Keratinocyte (primary cell): ENCODE results near the gene TMEM38B. TPM values are rescaled to one million over a fixed set of nuclear protein-coding genes. Genes with fewer than 3 reads are reported as not detected.

Experiments used
- DNase-seq: peaks from one replicate; pipeline ENCODE4 v3.0.0-alpha.2; 2011; ENCODE audit warnings: low read depth, missing footprints, low spot score
- FAIRE-seq: peaks from 2 replicates; lab custom pipeline; 2011; peaks lifted over from hg19 to GRCh38; lab: Jason Lieb, UNC
- H2AFZ ChIP-seq: 2 replicates; pipeline ENCODE4 v1.6.0; 2012; ENCODE audit warnings: low read length, control low read depth, inconsistent platforms; ENCODE audit not compliant: control insufficient read depth
- H3K27ac ChIP-seq: 2 replicates; pipeline ENCODE4 v1.5.1; 2011; ENCODE audit warnings: low read length; ENCODE audit not compliant: control insufficient read depth, insufficient read depth
- H3K27me3 ChIP-seq: 3 replicates; pipeline ENCODE4 v1.6.0; 2011; ENCODE audit warnings: low read length; ENCODE audit not compliant: control insufficient read depth, insufficient read depth; ENCODE audit errors: extremely low read depth
- H3K36me3 ChIP-seq, 2 experiments: 2 replicates in 1 of 2; 3 replicates in 1 of 2; pipeline ENCODE4 v1.5.1; 2011; ENCODE audit warnings: low read length in 2 of 2, mild to moderate bottlenecking in 1 of 2; ENCODE audit not compliant: control insufficient read depth in 2 of 2, insufficient read depth in 2 of 2; ENCODE audit errors: extremely low read depth in 1 of 2
- H3K4me1 ChIP-seq: 3 replicates; pipeline ENCODE4 v1.5.1; 2011; ENCODE audit warnings: low read length; ENCODE audit not compliant: control insufficient read depth, insufficient read depth; ENCODE audit errors: extremely low read depth
- H3K4me2 ChIP-seq: 3 replicates; pipeline ENCODE4 v1.6.0; 2011; ENCODE audit warnings: low read depth, low read length; ENCODE audit not compliant: control insufficient read depth, insufficient read depth; ENCODE audit errors: extremely low read depth
- H3K4me3 ChIP-seq, 3 experiments: fragments of 200-600 bp in 1 of 3; sonication (generic) in 1 of 3; 2 replicates in 2 of 3; 3 replicates in 1 of 3; pipeline ENCODE4 v1.5.1; 2011 to 2016; ENCODE audit warnings: low read length in 3 of 3, mild to moderate bottlenecking in 3 of 3, control low read depth in 2 of 3, inconsistent platforms in 1 of 3, low read depth in 1 of 3, mixed read lengths in 1 of 3, mixed run types in 1 of 3, moderate library complexity in 1 of 3; ENCODE audit not compliant: control insufficient read depth in 2 of 3, insufficient read depth in 2 of 3; ENCODE audit errors: extremely low read depth in 1 of 3
- H3K79me2 ChIP-seq: 2 replicates; pipeline ENCODE4 v1.6.0; 2012; ENCODE audit warnings: low read length; ENCODE audit not compliant: control insufficient read depth, insufficient read depth
- H3K9ac ChIP-seq: 3 replicates; pipeline ENCODE4 v1.6.0; 2011; ENCODE audit warnings: low read length; ENCODE audit not compliant: control insufficient read depth, insufficient read depth; ENCODE audit errors: extremely low read depth
- H3K9me1 ChIP-seq: 3 replicates; pipeline ENCODE4 v1.6.0; 2011; ENCODE audit warnings: low read length; ENCODE audit not compliant: control insufficient read depth, insufficient read depth; ENCODE audit errors: extremely low read depth
- H3K9me3 ChIP-seq: 2 replicates; pipeline ENCODE4 v1.5.1; 2012; ENCODE audit warnings: low read depth, low read length; ENCODE audit not compliant: control insufficient read depth
- H4K20me1 ChIP-seq: 3 replicates; pipeline ENCODE4 v1.6.0; 2011; ENCODE audit warnings: low read length; ENCODE audit not compliant: control insufficient read depth, insufficient read depth; ENCODE audit errors: extremely low read depth
- EZH2 ChIP-seq: IDR thresholded peaks from one replicate; pipeline ENCODE4 v1.6.1; 2012; ENCODE audit warnings: inconsistent platforms, mild to moderate bottlenecking, low read length, moderate library complexity
- dilution Hi-C: fragments of 300-500 bp; cut with MboI; formaldehyde crosslinking; loops from one replicate; pipeline ENCODE4 v1.7.0; 2020; ENCODE audit warnings: low sequenced_read_pairs; ENCODE audit not compliant: extremely low pct_ligation_motif_present
- polyA plus RNA-seq, 5 experiments: library from polyadenylated mRNA; depleted of rRNA in 3 of 5; stranded (reverse) in 3 of 5; stranded (forward) in 1 of 5; unstranded in 1 of 5; fragments of >200 nt; gene quantifications; 1 replicate in 1 of 5; 2 replicates in 3 of 5; 3 replicates in 1 of 5; pipeline versions ENCODE4 v1.2.1 to v1.2.3, GENCODE V29; 2011 to 2012; ENCODE audit warnings: missing spikeins in 2 of 5, low read depth in 1 of 5, low replicate concordance in 1 of 5
- TF ChIP-seq, protein P1 (sequence below), 3 experiments: IDR thresholded peaks in 1 of 3; conservative IDR thresholded peaks in 1 of 3; optimal IDR thresholded peaks in 1 of 3; 2 replicates in 2 of 3; 3 replicates in 1 of 3; pipeline versions ENCODE3 to v1.5.1; 2011; ENCODE audit warnings: low read length in 3 of 3, mild to moderate bottlenecking in 3 of 3, moderate library complexity in 2 of 3, control low read depth in 1 of 3, inconsistent platforms in 1 of 3; ENCODE audit not compliant: insufficient read depth in 2 of 3; ENCODE audit errors: extremely low read depth in 1 of 3

The TMEM38B gene
- polyA plus RNA-seq, 1 donor (not counting 4 experiments of a cell fraction or from before 2014, with no cell fraction given) = 9.8 TPM

DNA sequence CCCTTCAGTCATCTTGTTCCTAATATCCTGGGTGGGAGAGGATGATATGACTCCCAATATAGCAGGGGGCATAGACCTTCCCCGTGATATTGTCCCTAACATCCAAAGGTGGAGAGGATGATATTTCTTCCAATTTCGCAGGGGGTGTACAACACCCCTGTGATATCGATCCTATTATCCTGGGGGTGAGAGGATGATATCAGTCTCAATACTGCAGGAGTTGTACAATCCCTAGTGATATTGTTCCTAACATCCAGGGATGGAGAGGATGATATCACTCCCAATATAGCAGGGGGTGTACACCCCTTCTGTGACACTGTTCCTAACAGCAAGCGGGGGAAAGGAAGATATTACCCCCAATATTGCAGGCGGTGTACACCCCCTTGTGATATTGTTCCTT, 122.6 kb downstream of the TMEM38B start:
- Histone ChIP-seq H3K9me1 (no peaks in the 10 kb centered on the region), H3K9me3 (no peaks in the 10 kb centered on the region), H3K27ac (no peak overlapping the region), H3K36me3 (no peaks in the 10 kb centered on the region), H3K9ac (no peak overlapping the region), H3K27me3 (no peaks in the 10 kb centered on the region), H2AFZ (no peak overlapping the region), H3K4me1 (no peaks in the 10 kb centered on the region), H3K4me2 (no peak overlapping the region), H3K4me3 (no peak overlapping the region), H3K79me2 (no peaks in the 10 kb centered on the region), H4K20me1 (no peaks in the 10 kb centered on the region)
- FAIRE-seq (no peak), DNase-seq (no peak)
- TF ChIP-seq, protein P1, sequence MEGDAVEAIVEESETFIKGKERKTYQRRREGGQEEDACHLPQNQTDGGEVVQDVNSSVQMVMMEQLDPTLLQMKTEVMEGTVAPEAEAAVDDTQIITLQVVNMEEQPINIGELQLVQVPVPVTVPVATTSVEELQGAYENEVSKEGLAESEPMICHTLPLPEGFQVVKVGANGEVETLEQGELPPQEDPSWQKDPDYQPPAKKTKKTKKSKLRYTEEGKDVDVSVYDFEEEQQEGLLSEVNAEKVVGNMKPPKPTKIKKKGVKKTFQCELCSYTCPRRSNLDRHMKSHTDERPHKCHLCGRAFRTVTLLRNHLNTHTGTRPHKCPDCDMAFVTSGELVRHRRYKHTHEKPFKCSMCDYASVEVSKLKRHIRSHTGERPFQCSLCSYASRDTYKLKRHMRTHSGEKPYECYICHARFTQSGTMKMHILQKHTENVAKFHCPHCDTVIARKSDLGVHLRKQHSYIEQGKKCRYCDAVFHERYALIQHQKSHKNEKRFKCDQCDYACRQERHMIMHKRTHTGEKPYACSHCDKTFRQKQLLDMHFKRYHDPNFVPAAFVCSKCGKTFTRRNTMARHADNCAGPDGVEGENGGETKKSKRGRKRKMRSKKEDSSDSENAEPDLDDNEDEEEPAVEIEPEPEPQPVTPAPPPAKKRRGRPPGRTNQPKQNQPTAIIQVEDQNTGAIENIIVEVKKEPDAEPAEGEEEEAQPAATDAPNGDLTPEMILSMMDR (optimal IDR thresholded peaks at IDR 0.05 in 1 of 3, IDR thresholded peaks at IDR 0.05 in 1 of 3, conservative IDR thresholded peaks at IDR 0.05 in 1 of 3; ENCODE audit: extremely low read depth in 1 of 3, insufficient read depth in 2 of 3, low read length in 3 of 3) = no peak
- no peak for TF ChIP-seq EZH2
- dilution Hi-C loops = no loop called here

DNA sequence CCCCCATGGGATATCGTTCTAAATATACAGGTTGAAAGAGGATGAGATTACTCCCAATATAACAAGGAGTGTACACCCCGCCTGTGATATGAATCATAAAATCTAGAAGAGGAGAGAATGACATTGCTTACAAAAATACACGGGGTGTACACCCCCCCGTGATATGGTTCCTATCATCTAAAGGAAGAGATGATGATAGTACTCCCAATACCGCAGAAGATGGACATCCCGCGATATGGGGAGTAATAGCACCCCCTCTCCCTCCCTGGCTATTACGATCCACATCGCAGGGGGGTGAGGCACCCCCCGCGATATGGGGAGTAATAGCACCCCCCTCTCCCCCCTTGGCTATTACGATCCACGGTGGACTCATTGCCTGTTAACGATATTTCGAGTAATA, 124.6 kb downstream of the TMEM38B start:
- no peaks in the 10 kb centered on the region for H3K27me3 ChIP-seq
- no peaks in the 10 kb centered on the region for H3K36me3 ChIP-seq
- no peaks in the 10 kb centered on the region for H3K79me2 ChIP-seq
- dilution Hi-C loops = no loop called here
- no peaks in the 10 kb centered on the region for H3K4me1 ChIP-seq
- FAIRE-seq (no peak), DNase-seq (no peak)
- TF ChIP-seq, protein P1 (optimal IDR thresholded peaks at IDR 0.05 in 1 of 3, IDR thresholded peaks at IDR 0.05 in 1 of 3, conservative IDR thresholded peaks at IDR 0.05 in 1 of 3; ENCODE audit: extremely low read depth in 1 of 3, insufficient read depth in 2 of 3, low read length in 3 of 3) = no peak
- no peak for TF ChIP-seq EZH2
- no peak overlapping the region for H3K9ac ChIP-seq
- no peaks in the 10 kb centered on the region for H3K9me1 ChIP-seq
- H2AFZ ChIP-seq = no peak overlapping the region
- no peak overlapping the region for H3K27ac ChIP-seq
- no peak overlapping the region for H3K4me3 ChIP-seq
- H3K4me2 ChIP-seq = no peak overlapping the region
- no peaks in the 10 kb centered on the region for H3K9me3 ChIP-seq
- H4K20me1 ChIP-seq = no peaks in the 10 kb centered on the region
